Measurements from ENCODE around the gene C14orf119.

DNA sequence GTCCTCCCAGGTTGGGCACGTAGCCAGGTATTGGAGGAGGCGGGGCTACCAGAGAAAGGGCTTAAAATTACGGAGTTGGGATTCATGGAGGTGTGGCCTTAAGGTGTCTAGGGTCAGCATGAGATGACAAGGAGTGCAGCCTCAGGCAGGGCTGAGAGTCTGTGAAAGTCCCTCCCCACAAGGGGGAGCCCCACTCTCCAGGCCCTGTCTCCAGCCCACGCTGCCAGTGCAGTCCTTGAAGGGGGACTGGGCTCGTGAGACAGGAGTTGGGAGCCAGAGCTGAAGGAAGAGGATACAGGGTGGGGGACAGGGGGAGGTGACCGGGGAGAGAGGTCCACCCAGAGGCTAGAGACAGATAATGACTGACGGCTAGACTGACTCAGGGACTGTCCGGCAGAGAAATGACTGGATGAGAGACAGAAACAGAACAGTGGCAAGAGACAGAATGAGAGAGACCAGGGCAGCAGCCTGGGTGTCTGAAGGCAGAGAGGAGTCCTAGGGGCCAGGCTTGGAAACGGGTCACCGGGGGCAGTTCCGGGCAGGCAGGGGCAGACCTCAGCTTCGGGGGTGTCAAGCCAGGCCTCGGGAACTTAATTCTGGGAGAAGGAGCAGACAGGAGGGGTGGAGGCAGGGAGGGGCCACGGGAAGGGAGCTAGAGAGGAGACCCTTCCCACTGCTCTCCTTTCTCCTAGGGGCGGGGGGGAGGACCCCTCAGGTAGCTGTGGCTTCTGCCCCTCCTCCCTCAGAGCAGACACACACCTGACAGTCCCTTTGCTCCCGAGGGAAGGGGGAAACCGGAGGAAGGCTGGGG, 39.0 kb upstream of the C14orf119 start:
- TF ChIP-seq, protein P1, sequence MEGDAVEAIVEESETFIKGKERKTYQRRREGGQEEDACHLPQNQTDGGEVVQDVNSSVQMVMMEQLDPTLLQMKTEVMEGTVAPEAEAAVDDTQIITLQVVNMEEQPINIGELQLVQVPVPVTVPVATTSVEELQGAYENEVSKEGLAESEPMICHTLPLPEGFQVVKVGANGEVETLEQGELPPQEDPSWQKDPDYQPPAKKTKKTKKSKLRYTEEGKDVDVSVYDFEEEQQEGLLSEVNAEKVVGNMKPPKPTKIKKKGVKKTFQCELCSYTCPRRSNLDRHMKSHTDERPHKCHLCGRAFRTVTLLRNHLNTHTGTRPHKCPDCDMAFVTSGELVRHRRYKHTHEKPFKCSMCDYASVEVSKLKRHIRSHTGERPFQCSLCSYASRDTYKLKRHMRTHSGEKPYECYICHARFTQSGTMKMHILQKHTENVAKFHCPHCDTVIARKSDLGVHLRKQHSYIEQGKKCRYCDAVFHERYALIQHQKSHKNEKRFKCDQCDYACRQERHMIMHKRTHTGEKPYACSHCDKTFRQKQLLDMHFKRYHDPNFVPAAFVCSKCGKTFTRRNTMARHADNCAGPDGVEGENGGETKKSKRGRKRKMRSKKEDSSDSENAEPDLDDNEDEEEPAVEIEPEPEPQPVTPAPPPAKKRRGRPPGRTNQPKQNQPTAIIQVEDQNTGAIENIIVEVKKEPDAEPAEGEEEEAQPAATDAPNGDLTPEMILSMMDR (IDR thresholded peaks at IDR 0.05 in 2 of 3, conservative IDR thresholded peaks at IDR 0.05 in 1 of 3; ENCODE audit: borderline replicate concordance in 1 of 3, insufficient read depth in 1 of 3, low read depth in 2 of 3, low read length in 2 of 3) = peak; percentile 68 to 88 (median 80); a peak in 5 of 6 replicates
- no peak for TF ChIP-seq EZH2 (IDR thresholded peaks at IDR 0.05)
- TF ChIP-seq POLR2A (IDR thresholded peaks at IDR 0.05; ENCODE audit: borderline replicate concordance, extremely low read depth, insufficient read depth, insufficient read length) = no peak
- no peak for TF ChIP-seq JUND (IDR thresholded peaks at IDR 0.05)

All from HCT116 (cell line).